Measurements from ENCODE around the gene VWA2.

Gene VWA2

GRCh38 chr10:114311496-114312209 is 72.6 kb downstream of the VWA2 start:
- Histone ChIP-seq H3K27me3 (ENCODE audit: insufficient read depth, low read length) (no peaks in the 10 kb centered on the region), H3K36me3 (ENCODE audit: insufficient read depth, low read depth, low read length) (no peaks in the 10 kb centered on the region), H3K4me3 (ENCODE audit: low read length) (no peak overlapping the region), H3K4me1 (ENCODE audit: insufficient read depth, low read length) (no peaks in the 10 kb centered on the region), H3K27ac (ENCODE audit: low read length) (no peak overlapping the region), H3K9ac (ENCODE audit: low read depth, low read length) (no peak overlapping the region; the same call in 1 of the 2 replicates), H3K9me3 (ENCODE audit: insufficient read depth, low read depth, low read length) (no peaks in the 10 kb centered on the region)

- H3K27ac ChIP-seq (ENCODE audit: low read length), result no peak overlapping the region
- no peaks in the 10 kb centered on the region for H3K4me1 ChIP-seq (ENCODE audit: insufficient read depth, low read length)
- no peak overlapping the region for H3K9ac ChIP-seq (ENCODE audit: low read depth, low read length)
- H3K9me3 ChIP-seq (ENCODE audit: insufficient read depth, low read depth, low read length), result no peaks in the 10 kb centered on the region
- no peak overlapping the region for H3K4me3 ChIP-seq (ENCODE audit: low read length)
- no peaks in the 10 kb centered on the region for H3K36me3 ChIP-seq (ENCODE audit: insufficient read depth, low read depth, low read length)
- no peaks in the 10 kb centered on the region for H3K27me3 ChIP-seq (ENCODE audit: insufficient read depth, low read length)
Measured at GRCh38 chr10:114313139-114313538, 74.1 kb downstream of the VWA2 start.

GRCh38 chr10:114313866-114314265 is 74.8 kb downstream of the VWA2 start:
- Histone ChIP-seq H3K4me1 (ENCODE audit: insufficient read depth, low read length) (no peaks in the 10 kb centered on the region), H3K36me3 (ENCODE audit: insufficient read depth, low read depth, low read length) (no peaks in the 10 kb centered on the region), H3K27ac (ENCODE audit: low read length) (no peak overlapping the region), H3K9ac (ENCODE audit: low read depth, low read length) (no peak overlapping the region), H3K9me3 (ENCODE audit: insufficient read depth, low read depth, low read length) (no peaks in the 10 kb centered on the region), H3K27me3 (ENCODE audit: insufficient read depth, low read length) (no peaks in the 10 kb centered on the region), H3K4me3 (ENCODE audit: low read length) (no peak overlapping the region)

GRCh38 chr10:114315566-114316420 is 76.7 kb downstream of the VWA2 start:
- H3K36me3 ChIP-seq (ENCODE audit: insufficient read depth, low read depth, low read length), result no peaks in the 10 kb centered on the region
- H3K27me3 ChIP-seq (ENCODE audit: insufficient read depth, low read length), result no peaks in the 10 kb centered on the region
- H3K27ac ChIP-seq (ENCODE audit: low read length), result no peak overlapping the region
- H3K9me3 ChIP-seq (ENCODE audit: insufficient read depth, low read depth, low read length), result no peaks in the 10 kb centered on the region
- no peak overlapping the region for H3K9ac ChIP-seq (ENCODE audit: low read depth, low read length)
- H3K4me1 ChIP-seq (ENCODE audit: insufficient read depth, low read length), result 0 out of 2 replicates have a peak, but pooled peaks cover 4% of the 10 kb centered on the region
- no peak overlapping the region for H3K4me3 ChIP-seq (ENCODE audit: low read length)

- Histone ChIP-seq H3K27me3 (ENCODE audit: insufficient read depth, low read length) (no peaks in the 10 kb centered on the region), H3K4me1 (ENCODE audit: insufficient read depth, low read length) (0 out of 2 replicates have a peak, but pooled peaks cover 6% of the 10 kb centered on the region), H3K9ac (ENCODE audit: low read depth, low read length) (no peak overlapping the region), H3K27ac (ENCODE audit: low read length) (no peak overlapping the region), H3K4me3 (ENCODE audit: low read length) (no peak overlapping the region), H3K36me3 (ENCODE audit: insufficient read depth, low read depth, low read length) (no peaks in the 10 kb centered on the region), H3K9me3 (ENCODE audit: insufficient read depth, low read depth, low read length) (no peaks in the 10 kb centered on the region)
Measured at GRCh38 chr10:114316744-114317143, 77.7 kb downstream of the VWA2 start.

- no peaks in the 10 kb centered on the region for H3K27me3 ChIP-seq (ENCODE audit: insufficient read depth, low read length)
- no peaks in the 10 kb centered on the region for H3K36me3 ChIP-seq (ENCODE audit: insufficient read depth, low read depth, low read length)
- no peak overlapping the region for H3K9ac ChIP-seq (ENCODE audit: low read depth, low read length)
- H3K27ac ChIP-seq (ENCODE audit: low read length), result no peak overlapping the region
- H3K4me3 ChIP-seq (ENCODE audit: low read length), result no peak overlapping the region
- H3K9me3 ChIP-seq (ENCODE audit: insufficient read depth, low read depth, low read length), result no peaks in the 10 kb centered on the region
- H3K4me1 ChIP-seq (ENCODE audit: insufficient read depth, low read length), result 0 out of 2 replicates have a peak, but pooled peaks cover 6% of the 10 kb centered on the region
Measured at GRCh38 chr10:114319406-114320248, 80.6 kb downstream of the VWA2 start.

GRCh38 chr10:114320249-114321116 is 81.4 kb downstream of the VWA2 start:
- Histone ChIP-seq H3K36me3 (ENCODE audit: insufficient read depth, low read depth, low read length) (no peaks in the 10 kb centered on the region), H3K4me3 (ENCODE audit: low read length) (no peak overlapping the region), H3K27me3 (ENCODE audit: insufficient read depth, low read length) (no peaks in the 10 kb centered on the region), H3K9me3 (ENCODE audit: insufficient read depth, low read depth, low read length) (no peaks in the 10 kb centered on the region), H3K9ac (ENCODE audit: low read depth, low read length) (no peak overlapping the region), H3K4me1 (ENCODE audit: insufficient read depth, low read length) (0 out of 2 replicates have a peak, but pooled peaks cover 6% of the 10 kb centered on the region), H3K27ac (ENCODE audit: low read length) (no peak overlapping the region)

- no peak overlapping the region for H3K4me3 ChIP-seq (ENCODE audit: low read length)
- no peak overlapping the region for H3K27ac ChIP-seq (ENCODE audit: low read length)
- no peaks in the 10 kb centered on the region for H3K36me3 ChIP-seq (ENCODE audit: insufficient read depth, low read depth, low read length)
- H3K9ac ChIP-seq (ENCODE audit: low read depth, low read length), result no peak overlapping the region
- H3K4me1 ChIP-seq (ENCODE audit: insufficient read depth, low read length), result 0 out of 2 replicates have a peak, but pooled peaks cover 6% of the 10 kb centered on the region
- no peaks in the 10 kb centered on the region for H3K9me3 ChIP-seq (ENCODE audit: insufficient read depth, low read depth, low read length)
- H3K27me3 ChIP-seq (ENCODE audit: insufficient read depth, low read length), result no peaks in the 10 kb centered on the region
Measured at GRCh38 chr10:114322344-114322743, 83.3 kb downstream of the VWA2 start.

GRCh38 chr10:114323023-114323422 is 84.0 kb downstream of the VWA2 start:
- no peaks in the 10 kb centered on the region for H3K9me3 ChIP-seq (ENCODE audit: insufficient read depth, low read depth, low read length)
- 0 out of 2 replicates have a peak, but pooled peaks cover 6% of the 10 kb centered on the region for H3K4me1 ChIP-seq (ENCODE audit: insufficient read depth, low read length)

GRCh38 chr10:114326795-114327194 is 87.7 kb downstream of the VWA2 start:
- no peaks in the 10 kb centered on the region for H3K9me3 ChIP-seq (ENCODE audit: insufficient read depth, low read depth, low read length)
- H3K27ac ChIP-seq (ENCODE audit: low read length), result no peak overlapping the region
- no peak overlapping the region for H3K9ac ChIP-seq (ENCODE audit: low read depth, low read length)
- H3K27me3 ChIP-seq (ENCODE audit: insufficient read depth, low read length), result no peaks in the 10 kb centered on the region
- H3K4me1 ChIP-seq (ENCODE audit: insufficient read depth, low read length), result no peaks in the 10 kb centered on the region
- no peaks in the 10 kb centered on the region for H3K36me3 ChIP-seq (ENCODE audit: insufficient read depth, low read depth, low read length)
- no peak overlapping the region for H3K4me3 ChIP-seq (ENCODE audit: low read length)

More at GRCh38 chr10:114323023-114323422, 84.0 kb downstream of the VWA2 start:
- Histone ChIP-seq H3K27ac (ENCODE audit: low read length) (no peak overlapping the region), H3K4me3 (ENCODE audit: low read length) (no peak overlapping the region), H3K27me3 (ENCODE audit: insufficient read depth, low read length) (no peaks in the 10 kb centered on the region), H3K36me3 (ENCODE audit: insufficient read depth, low read depth, low read length) (no peaks in the 10 kb centered on the region), H3K9ac (ENCODE audit: low read depth, low read length) (no peak overlapping the region)
